CD14-positive monocyte (primary cell): ENCODE results near the gene TOMM6. TPM values are rescaled to one million over a fixed set of nuclear protein-coding genes. Genes with fewer than 3 reads are reported as not detected.

ENCODE experiments used
- DNase-seq, 3 donors: peaks; one replicate each; pipeline ENCODE4 v3.0.0-alpha.2; 2011 to 2022
- H2AFZ ChIP-seq: 2 replicates; pipeline ENCODE4 v1.6.0; 2012; ENCODE audit warnings: mild to moderate bottlenecking, low read depth, low read length, inconsistent platforms; ENCODE audit not compliant: insufficient read depth, poor library complexity, severe bottlenecking
- H3K27ac ChIP-seq, 2 donors: 1 replicate in 1 of 2; 2 replicates in 1 of 2; pipeline ENCODE4 v1.5.1; 2012 to 2013; ENCODE audit warnings: low read length in 2 of 2, control low read depth in 1 of 2, inconsistent platforms in 1 of 2, low read depth in 1 of 2, mild to moderate bottlenecking in 1 of 2
- H3K27me3 ChIP-seq, 2 donors: one replicate each; pipeline versions ENCODE4 v1.6.0 to v1.6.1; 2011 to 2013; ENCODE audit warnings: low read length in 2 of 2; ENCODE audit not compliant: control insufficient read depth in 2 of 2, insufficient read depth in 2 of 2
- H3K36me3 ChIP-seq, 2 donors: replicated peaks in 1 of 2; 1 replicate in 1 of 2; 2 replicates in 1 of 2; pipeline versions ENCODE4 v1.5.1 to v1.6.1; 2012 to 2013; ENCODE audit warnings: low read length in 2 of 2, control low read depth in 1 of 2, inconsistent platforms in 1 of 2, mild to moderate bottlenecking in 1 of 2; ENCODE audit not compliant: insufficient read depth in 2 of 2, control insufficient read depth in 1 of 2
- H3K4me1 ChIP-seq, 2 donors: 1 replicate in 1 of 2; 2 replicates in 1 of 2; pipeline versions ENCODE4 v1.5.1 to v1.6.1; 2012 to 2013; ENCODE audit warnings: low read length in 2 of 2, control low read depth in 1 of 2, inconsistent platforms in 1 of 2, mild to moderate bottlenecking in 1 of 2, moderate library complexity in 1 of 2; ENCODE audit not compliant: insufficient read depth in 2 of 2, control insufficient read depth in 1 of 2
- H3K4me2 ChIP-seq: replicated peaks from 2 replicates; pipeline ENCODE3; 2012; ENCODE audit warnings: low read length, moderate library complexity, mild to moderate bottlenecking; ENCODE audit not compliant: poor library complexity, severe bottlenecking; ENCODE audit errors: extremely low read depth
- H3K4me3 ChIP-seq, 3 experiments: fragments of 200-600 bp in 1 of 3; sonication (generic) in 1 of 3; replicated peaks in 1 of 3; 1 replicate in 2 of 3; 2 replicates in 1 of 3; pipeline ENCODE4 v1.5.1; 2011 to 2013; ENCODE audit warnings: low read length in 3 of 3, mild to moderate bottlenecking in 3 of 3, control low read depth in 2 of 3, low read depth in 2 of 3, inconsistent platforms in 1 of 3, moderate library complexity in 1 of 3
- H3K79me2 ChIP-seq: 2 replicates; pipeline ENCODE4 v1.6.0; 2012; ENCODE audit warnings: mild to moderate bottlenecking, control low read depth, inconsistent platforms, low read length, moderate library complexity; ENCODE audit not compliant: insufficient read depth
- H3K9ac ChIP-seq: 2 replicates; pipeline ENCODE4 v1.6.0; 2017; ENCODE audit warnings: low read length, mild to moderate bottlenecking; ENCODE audit not compliant: insufficient read depth, poor library complexity, severe bottlenecking
- H3K9me3 ChIP-seq, 2 donors: replicated peaks in 1 of 2; 1 replicate in 1 of 2; 2 replicates in 1 of 2; pipeline versions ENCODE4 v1.5.1 to v1.6.1; 2012 to 2013; ENCODE audit warnings: low read length in 2 of 2, control low read depth in 1 of 2; ENCODE audit not compliant: control insufficient read depth in 1 of 2, insufficient read depth in 1 of 2
- H4K20me1 ChIP-seq: 2 replicates; pipeline ENCODE4 v1.6.0; 2012; ENCODE audit warnings: mild to moderate bottlenecking, low read length, control low read depth, moderate library complexity; ENCODE audit not compliant: insufficient read depth
- H3K27ac Mint-ChIP-seq, 7 donors: one replicate each; pipeline ENCODE4 v1.8.0; 2020; ENCODE audit warnings: mild to moderate bottlenecking in 7 of 7, mixed read lengths in 7 of 7, moderate library complexity in 6 of 7, inconsistent platforms in 2 of 7
- H3K27me3 Mint-ChIP-seq, 3 donors: one replicate each; pipeline ENCODE4 v1.8.0; 2021 to 2022; ENCODE audit warnings: low read depth in 3 of 3, mild to moderate bottlenecking in 3 of 3, mixed read lengths in 3 of 3, moderate library complexity in 3 of 3, inconsistent platforms in 1 of 3
- H3K36me3 Mint-ChIP-seq, 2 donors: one replicate each; pipeline ENCODE4 v1.8.0; 2020; ENCODE audit warnings: mixed read lengths in 2 of 2, inconsistent platforms in 1 of 2, mild to moderate bottlenecking in 1 of 2
- H3K4me1 Mint-ChIP-seq: one replicate; pipeline ENCODE4 v1.8.0; 2020; ENCODE audit warnings: mild to moderate bottlenecking, mixed read lengths
- H3K4me3 Mint-ChIP-seq, 2 donors: one replicate each; pipeline ENCODE4 v1.8.0; 2020; ENCODE audit warnings: mild to moderate bottlenecking in 2 of 2, mixed read lengths in 2 of 2, moderate library complexity in 1 of 2
- H3K9me3 Mint-ChIP-seq, 7 donors: one replicate each; pipeline ENCODE4 v1.8.0; 2020 to 2022; ENCODE audit warnings: mixed read lengths in 7 of 7, mild to moderate bottlenecking in 6 of 7, moderate library complexity in 6 of 7, inconsistent platforms in 2 of 7
- WGBS: methylation state at CpG from one replicate; pipeline ENCODE4 v1.1.5; 2013; ENCODE audit warnings: missing lambda C conversion rate; ENCODE audit not compliant: insufficient coverage; 5-methylcytosine and 5-hydroxymethylcytosine counted together
- intact Hi-C, 2 donors: fragments of 100-400 bp; cut with micrococcal nuclease; formaldehyde crosslinking; loops; one replicate each; pipeline versions ENCODE4 v1.15.0 to v1.15.1; 2023
- polyA plus RNA-seq, 3 donors: library from polyadenylated mRNA; depleted of rRNA in 1 of 3; unstranded in 2 of 3; stranded (reverse) in 1 of 3; fragments of 300-500 nt in 2 of 3; fragments of >200 nt in 1 of 3; fragmentation: Illumina TruSeq in 2 of 3; gene quantifications; 1 replicate in 2 of 3; 2 replicates in 1 of 3; pipeline ENCODE4 v1.2.3, GENCODE V29; 2012 to 2021
- TF ChIP-seq, protein P1 (sequence below): fragments of 200-600 bp; IDR thresholded peaks from one replicate; pipeline ENCODE4 v1.8.0; 2022; ENCODE audit warnings: antibody characterized with exemption, mild to moderate bottlenecking

TOMM6 gene
- polyA plus RNA-seq, 3 donors, result 271 to 382 (median 343) TPM

- H4K20me1 ChIP-seq, result no peaks in the 10 kb centered on the region
- no peak overlapping the region for H2AFZ ChIP-seq
- H3K4me3 Mint-ChIP-seq, result no peak overlapping the region
- no peak for DNase-seq
- H3K27ac ChIP-seq, result no peak overlapping the region
- peaks cover 0 to 2% (median 0%) of the 10 kb centered on the region in 7 donors for H3K9me3 Mint-ChIP-seq
- TF ChIP-seq, protein P1, sequence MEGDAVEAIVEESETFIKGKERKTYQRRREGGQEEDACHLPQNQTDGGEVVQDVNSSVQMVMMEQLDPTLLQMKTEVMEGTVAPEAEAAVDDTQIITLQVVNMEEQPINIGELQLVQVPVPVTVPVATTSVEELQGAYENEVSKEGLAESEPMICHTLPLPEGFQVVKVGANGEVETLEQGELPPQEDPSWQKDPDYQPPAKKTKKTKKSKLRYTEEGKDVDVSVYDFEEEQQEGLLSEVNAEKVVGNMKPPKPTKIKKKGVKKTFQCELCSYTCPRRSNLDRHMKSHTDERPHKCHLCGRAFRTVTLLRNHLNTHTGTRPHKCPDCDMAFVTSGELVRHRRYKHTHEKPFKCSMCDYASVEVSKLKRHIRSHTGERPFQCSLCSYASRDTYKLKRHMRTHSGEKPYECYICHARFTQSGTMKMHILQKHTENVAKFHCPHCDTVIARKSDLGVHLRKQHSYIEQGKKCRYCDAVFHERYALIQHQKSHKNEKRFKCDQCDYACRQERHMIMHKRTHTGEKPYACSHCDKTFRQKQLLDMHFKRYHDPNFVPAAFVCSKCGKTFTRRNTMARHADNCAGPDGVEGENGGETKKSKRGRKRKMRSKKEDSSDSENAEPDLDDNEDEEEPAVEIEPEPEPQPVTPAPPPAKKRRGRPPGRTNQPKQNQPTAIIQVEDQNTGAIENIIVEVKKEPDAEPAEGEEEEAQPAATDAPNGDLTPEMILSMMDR, result no peak
- H3K4me2 ChIP-seq, result no peak overlapping the region
- 95% methylated on average over 5 of the region's 6 CpGs for WGBS
- no peaks in the 10 kb centered on the region for H3K36me3 ChIP-seq
- peaks cover 0 to 4% (median 0%) of the 10 kb centered on the region in 3 donors for H3K27me3 Mint-ChIP-seq
- no peaks in the 10 kb centered on the region for H3K27me3 ChIP-seq
- H3K9ac ChIP-seq, result no peak overlapping the region
- intact Hi-C loops, result no loop called here
- peaks cover 5% of the 10 kb centered on the region for H3K4me1 Mint-ChIP-seq
- H3K27ac Mint-ChIP-seq, result no peak overlapping the region
- no peaks in the 10 kb centered on the region for H3K9me3 ChIP-seq
- H3K79me2 ChIP-seq, result no peaks in the 10 kb centered on the region
- H3K36me3 Mint-ChIP-seq, result no peaks in the 10 kb centered on the region
- H3K4me3 ChIP-seq, result no peak overlapping the region
- H3K4me1 ChIP-seq, result no peaks in the 10 kb centered on the region
Measured at GRCh38 chr6:41748102-41748477, 39.4 kb upstream of the TOMM6 start.

DNA sequence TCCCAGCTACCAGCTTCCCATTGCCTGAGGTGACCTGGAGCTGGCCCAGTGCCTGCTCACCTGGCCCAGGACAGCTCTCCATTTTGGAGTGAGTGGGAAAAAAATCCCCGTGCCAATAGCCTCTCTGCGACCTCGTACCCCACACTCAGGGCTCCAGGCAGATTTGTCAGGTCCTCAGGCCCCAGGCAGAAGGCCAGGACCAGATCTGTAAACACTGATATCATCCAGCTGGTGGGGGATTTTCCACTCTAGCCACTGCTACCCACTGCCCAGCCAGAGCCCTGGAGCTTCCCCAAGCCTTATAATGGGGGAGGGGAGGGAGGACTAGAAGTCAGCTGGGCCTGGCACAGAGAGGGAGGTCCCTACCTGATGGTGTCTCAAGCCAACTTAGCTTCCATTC, 39.0 kb upstream of the TOMM6 start:
- intact Hi-C loops, result no loop called here
- H3K27me3 Mint-ChIP-seq, result peaks cover 0 to 4% (median under 1%) of the 10 kb centered on the region in 3 donors
- no peaks in the 10 kb centered on the region for H3K36me3 Mint-ChIP-seq
- Histone ChIP-seq H2AFZ (no peak overlapping the region), H3K27ac (no peak overlapping the region), H3K79me2 (no peaks in the 10 kb centered on the region), H4K20me1 (no peaks in the 10 kb centered on the region), H3K36me3 (no peaks in the 10 kb centered on the region), H3K9me3 (no peaks in the 10 kb centered on the region), H3K4me1 (no peaks in the 10 kb centered on the region), H3K4me2 (no peak overlapping the region), H3K4me3 (no peak overlapping the region), H3K9ac (no peak overlapping the region), H3K27me3 (no peaks in the 10 kb centered on the region)
- H3K4me1 Mint-ChIP-seq, result peaks cover 5% of the 10 kb centered on the region
- H3K9me3 Mint-ChIP-seq, result peaks cover 0 to 2% (median 0%) of the 10 kb centered on the region in 7 donors
- H3K4me3 Mint-ChIP-seq, result no peak overlapping the region
- no peak overlapping the region for H3K27ac Mint-ChIP-seq
- TF ChIP-seq, protein P1, result no peak
- no peak for DNase-seq
- 100% methylated on average over 1 of the region's 3 CpGs for WGBS
